Measurements from ENCODE around the gene DPH6. TPM values are rescaled to one million over a fixed set of nuclear protein-coding genes. Genes with fewer than 3 reads are reported as not detected.

Gene DPH6
- total RNA-seq, 4 donors from 2014 or later = 15.9 to 44.1 (median 26.1) TPM

GRCh38 chr15:35535365-35535916 is 10.5 kb downstream of the DPH6 start:
- Histone ChIP-seq H3K4me3 (no peak overlapping the region), H3K9me3 (no peaks in the 10 kb centered on the region), H3K4me1 (no peaks in the 10 kb centered on the region), H3K27me3 (no peaks in the 10 kb centered on the region), H3K36me3 (peaks cover 0 to 6% of the 10 kb centered on the region in 2 donors), H3K27ac (no peak overlapping the region)
- ATAC-seq = no peak
- TF ChIP-seq POLR2A (IDR thresholded peaks at IDR 0.05) = no peak
- TF ChIP-seq CTCF (IDR thresholded peaks at IDR 0.05 in 4 of 5, conservative IDR thresholded peaks at IDR 0.05 in 1 of 5) = no peak
- in situ Hi-C loops (cut with MboI; ENCODE audit: low sequenced_read_pairs in 4 of 4) = no loop called here
- no peak for DNase-seq
- intact Hi-C loops (cut with DNase I; ENCODE audit: low total_unique reads) = no loop called here

- H3K27ac ChIP-seq = no peak overlapping the region
- TF ChIP-seq POLR2A (IDR thresholded peaks at IDR 0.05) = no peak
- no peak for TF ChIP-seq CTCF (IDR thresholded peaks at IDR 0.05 in 4 of 5, conservative IDR thresholded peaks at IDR 0.05 in 1 of 5)
- ATAC-seq = no peak
- no peak overlapping the region for H3K4me3 ChIP-seq
- H3K9me3 ChIP-seq = no peaks in the 10 kb centered on the region
- H3K4me1 ChIP-seq = peaks cover 0 to 6% of the 10 kb centered on the region in 2 donors
- intact Hi-C loops (cut with DNase I; ENCODE audit: low total_unique reads) = no loop called here
- H3K27me3 ChIP-seq = no peaks in the 10 kb centered on the region
- no peaks in the 10 kb centered on the region for H3K36me3 ChIP-seq
- DNase-seq = no peak
- in situ Hi-C loops (cut with MboI; ENCODE audit: low sequenced_read_pairs in 4 of 4) = no loop called here
These were observed 12.5 kb downstream of the DPH6 start for GRCh38 chr15:35533130-35534110.

- TF ChIP-seq POLR2A (IDR thresholded peaks at IDR 0.05) = no peak
- TF ChIP-seq CTCF (IDR thresholded peaks at IDR 0.05 in 4 of 5, conservative IDR thresholded peaks at IDR 0.05 in 1 of 5) = no peak
- ATAC-seq (no peak), DNase-seq (no peak)
- Histone ChIP-seq H3K27me3 (no peaks in the 10 kb centered on the region), H3K9me3 (no peaks in the 10 kb centered on the region), H3K4me3 (no peak overlapping the region), H3K36me3 (no peaks in the 10 kb centered on the region), H3K4me1 (peaks cover 0 to 6% of the 10 kb centered on the region in 2 donors), H3K27ac (no peak overlapping the region)
- intact Hi-C loops (cut with DNase I; ENCODE audit: low total_unique reads) (no loop called here), in situ Hi-C loops (cut with MboI; ENCODE audit: low sequenced_read_pairs in 4 of 4) (no loop called here)
These were observed 15.3 kb downstream of the DPH6 start for GRCh38 chr15:35530698-35531097.

GRCh38 chr15:35529784-35530183 is 16.2 kb downstream of the DPH6 start:
- Histone ChIP-seq H3K27ac (no peak overlapping the region), H3K9me3 (no peaks in the 10 kb centered on the region), H3K4me3 (no peak overlapping the region), H3K36me3 (no peaks in the 10 kb centered on the region), H3K27me3 (no peaks in the 10 kb centered on the region), H3K4me1 (peaks cover 0 to 6% of the 10 kb centered on the region in 2 donors)
- in situ Hi-C loops (cut with MboI; ENCODE audit: low sequenced_read_pairs in 4 of 4) (no loop called here), intact Hi-C loops (cut with DNase I; ENCODE audit: low total_unique reads) (no loop called here)
- no peak for ATAC-seq
- DNase-seq = no peak
- TF ChIP-seq POLR2A (IDR thresholded peaks at IDR 0.05) (no peak), CTCF (IDR thresholded peaks at IDR 0.05 in 4 of 5, conservative IDR thresholded peaks at IDR 0.05 in 1 of 5) (no peak)
